NK-92 (cell line): ENCODE data around the gene SFTA2.
"Not testable (repeated sequence)": the region's sequence is repeated elsewhere in the genome, so short reads cannot be mapped to it uniquely, and the experiment has no call there.

Experiments
- DNase-seq: peaks from one replicate; lab custom pipeline; 2025; ENCODE audit not compliant: unreplicated experiment; lab: John Stamatoyannopoulos, UW

SFTA2 gene

GRCh38 chr6:30944051-30944450, 12.1 kb upstream of the SFTA2 start:
- no peak for DNase-seq

GRCh38 chr6:30942338-30943060, 10.5 kb upstream of the SFTA2 start:
- no peak for DNase-seq

GRCh38 chr6:30940361-30940986, 8.5 kb upstream of the SFTA2 start, which contains the start of gene MUCL3:
TSS of gene MUCL3 (plus strand) at chr6:30940973. CDS start at chr6:30941000, 27 bp downstream.
- DNase-seq, result no peak

GRCh38 chr6:30939473-30939872, 7.5 kb upstream of the SFTA2 start:
- DNase-seq, result no peak

- no peak for DNase-seq
These were observed 6.8 kb upstream of the SFTA2 start for GRCh38 chr6:30938730-30939129.

GRCh38 chr6:30937265-30937664, 5.3 kb upstream of the SFTA2 start:
- DNase-seq, result no peak

- no peak for DNase-seq
These were observed 3.0 kb upstream of the SFTA2 start for GRCh38 chr6:30935018-30935417.

GRCh38 chr6:30932665-30933365, 845 bp upstream of the SFTA2 start:
- no peak for DNase-seq

GRCh38 chr6:30931272-30931671, 698 bp downstream of the SFTA2 start:
- no peak for DNase-seq

GRCh38 chr6:30930506-30930905, 1.5 kb downstream of the SFTA2 start:
- no peak for DNase-seq

- no peak for DNase-seq
These were observed 3.3 kb downstream of the SFTA2 start for GRCh38 chr6:30928677-30929076.

- DNase-seq, result not testable (repeated sequence)
These were observed 4.9 kb downstream of the SFTA2 start for GRCh38 chr6:30927080-30927479.

- no peak for DNase-seq
These were observed 5.3 kb downstream of the SFTA2 start for GRCh38 chr6:30926644-30927043.

- not testable (repeated sequence) for DNase-seq
These were observed 7.8 kb downstream of the SFTA2 start for GRCh38 chr6:30924040-30924627.

- DNase-seq, result no peak
These were observed 9.5 kb downstream of the SFTA2 start for GRCh38 chr6:30922447-30922852.

GRCh38 chr6:30918670-30919069, 13.3 kb downstream of the SFTA2 start:
- no peak for DNase-seq

GRCh38 chr6:30917487-30917886, 14.5 kb downstream of the SFTA2 start:
- no peak for DNase-seq

- DNase-seq, result no peak
These were observed 14.9 kb downstream of the SFTA2 start for GRCh38 chr6:30917041-30917440.

- no peak for DNase-seq
These were observed 16.4 kb downstream of the SFTA2 start for GRCh38 chr6:30915591-30915946.

- no peak for DNase-seq
These were observed 16.9 kb downstream of the SFTA2 start for GRCh38 chr6:30914854-30915590.
